ENCODE results near the gene FHL5.

The FHL5 gene, protein sequence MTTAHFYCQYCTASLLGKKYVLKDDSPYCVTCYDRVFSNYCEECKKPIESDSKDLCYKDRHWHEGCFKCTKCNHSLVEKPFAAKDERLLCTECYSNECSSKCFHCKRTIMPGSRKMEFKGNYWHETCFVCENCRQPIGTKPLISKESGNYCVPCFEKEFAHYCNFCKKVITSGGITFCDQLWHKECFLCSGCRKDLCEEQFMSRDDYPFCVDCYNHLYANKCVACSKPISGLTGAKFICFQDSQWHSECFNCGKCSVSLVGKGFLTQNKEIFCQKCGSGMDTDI

DNA sequence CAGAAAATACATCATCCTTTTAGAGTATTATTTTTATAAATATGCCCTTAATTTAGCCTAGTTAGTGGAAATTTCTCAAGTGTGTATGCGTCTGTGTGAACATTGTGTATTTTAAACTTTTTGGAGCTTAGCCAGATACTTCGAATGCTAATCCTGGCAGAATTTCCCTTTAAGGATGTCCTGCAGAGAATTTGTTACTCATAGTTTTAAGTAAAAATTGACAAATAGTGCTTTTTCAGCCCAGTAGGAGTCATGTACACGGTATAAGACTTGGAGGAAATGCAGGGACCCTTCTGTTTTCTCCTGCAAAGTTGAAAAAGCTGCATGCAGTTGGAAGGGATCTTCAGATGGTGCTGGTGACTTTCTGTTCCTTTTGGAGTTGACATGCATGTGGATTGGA lies at the start of gene FHL5:
TSS of gene FHL5 (plus strand) at position 243 of the 400 bp plus-strand sequence. CDS start 40,486 bp downstream, outside the sequence.
- TF ChIP-seq, protein P1, sequence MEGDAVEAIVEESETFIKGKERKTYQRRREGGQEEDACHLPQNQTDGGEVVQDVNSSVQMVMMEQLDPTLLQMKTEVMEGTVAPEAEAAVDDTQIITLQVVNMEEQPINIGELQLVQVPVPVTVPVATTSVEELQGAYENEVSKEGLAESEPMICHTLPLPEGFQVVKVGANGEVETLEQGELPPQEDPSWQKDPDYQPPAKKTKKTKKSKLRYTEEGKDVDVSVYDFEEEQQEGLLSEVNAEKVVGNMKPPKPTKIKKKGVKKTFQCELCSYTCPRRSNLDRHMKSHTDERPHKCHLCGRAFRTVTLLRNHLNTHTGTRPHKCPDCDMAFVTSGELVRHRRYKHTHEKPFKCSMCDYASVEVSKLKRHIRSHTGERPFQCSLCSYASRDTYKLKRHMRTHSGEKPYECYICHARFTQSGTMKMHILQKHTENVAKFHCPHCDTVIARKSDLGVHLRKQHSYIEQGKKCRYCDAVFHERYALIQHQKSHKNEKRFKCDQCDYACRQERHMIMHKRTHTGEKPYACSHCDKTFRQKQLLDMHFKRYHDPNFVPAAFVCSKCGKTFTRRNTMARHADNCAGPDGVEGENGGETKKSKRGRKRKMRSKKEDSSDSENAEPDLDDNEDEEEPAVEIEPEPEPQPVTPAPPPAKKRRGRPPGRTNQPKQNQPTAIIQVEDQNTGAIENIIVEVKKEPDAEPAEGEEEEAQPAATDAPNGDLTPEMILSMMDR (IDR thresholded peaks at IDR 0.05; ENCODE audit: control insufficient read depth, extremely low read depth, insufficient read depth) = no peak
- no peak for DNase-seq (ENCODE audit: low read depth)
- no peak within 1 kb of the TSS for H3K4me3 ChIP-seq (ENCODE audit: low read depth, low read length)

DNA sequence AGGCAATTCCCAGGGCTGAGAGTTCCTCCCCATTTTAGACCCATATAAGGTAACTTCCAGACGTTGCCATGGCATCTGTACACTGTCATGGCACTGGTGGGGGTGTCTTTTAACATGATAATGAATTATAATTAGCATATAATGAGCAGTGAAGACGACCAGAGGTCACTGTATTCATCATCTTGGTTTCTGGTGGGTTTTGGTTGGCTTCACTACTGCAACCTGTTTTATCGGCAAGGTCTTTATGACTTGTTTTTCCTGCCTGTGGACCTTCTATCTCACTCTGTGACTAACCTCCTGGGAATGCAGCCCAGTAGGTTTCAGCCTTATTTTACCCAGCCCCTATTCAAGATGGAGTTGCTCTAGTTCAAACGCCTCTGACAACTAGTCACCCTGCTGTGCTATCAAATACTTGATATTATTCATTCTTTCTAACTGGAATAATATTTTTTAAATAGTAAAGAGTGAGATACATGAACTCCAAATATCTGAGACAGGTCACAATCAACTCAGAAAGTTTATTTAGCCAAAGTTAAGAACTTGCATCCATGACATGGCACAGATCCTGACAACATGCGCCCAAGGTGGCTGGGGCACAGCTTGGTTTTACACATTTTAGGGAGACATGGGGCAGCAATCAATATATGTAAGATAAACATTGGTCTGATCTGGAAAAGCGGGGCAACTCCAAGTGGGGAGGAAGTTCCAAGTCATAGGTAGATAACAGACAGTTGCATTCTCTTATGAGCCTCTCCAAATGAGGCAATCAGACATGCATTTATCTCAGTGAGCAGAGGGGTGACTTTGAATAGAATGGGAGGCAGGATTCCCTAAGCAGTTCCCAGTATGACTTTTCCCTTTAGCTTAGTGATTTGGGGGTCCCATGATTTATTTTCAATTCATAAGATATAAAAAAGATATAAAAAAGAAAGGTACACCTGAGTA lies 42.5 kb upstream of the FHL5 start:
- H3K4me3 ChIP-seq (ENCODE audit: low read depth, low read length) = peak overlapping the region; percentile 79
- no peak for DNase-seq (ENCODE audit: low read depth)
- TF ChIP-seq, protein P1 (IDR thresholded peaks at IDR 0.05; ENCODE audit: control insufficient read depth, extremely low read depth, insufficient read depth) = no peak

DNA sequence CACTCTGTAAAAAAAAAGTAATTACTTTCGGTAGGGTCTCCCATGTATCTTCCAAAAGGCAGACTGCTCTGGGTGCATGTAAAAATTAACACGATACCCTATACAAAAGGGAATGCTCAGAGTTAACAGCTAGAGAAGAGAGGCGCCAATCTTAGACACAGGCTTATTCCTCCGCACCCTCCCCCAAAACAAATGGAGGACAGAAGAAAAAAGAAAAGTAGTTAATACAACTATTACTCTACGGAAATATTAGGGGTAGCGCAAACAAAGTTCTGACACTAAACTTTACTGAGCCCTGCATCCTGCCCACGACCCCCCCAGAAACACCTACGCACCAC lies 41.7 kb upstream of the FHL5 start:
- H3K4me3 ChIP-seq (ENCODE audit: low read depth, low read length) = peak overlapping the region; percentile 79
- TF ChIP-seq, protein P1 (IDR thresholded peaks at IDR 0.05; ENCODE audit: control insufficient read depth, extremely low read depth, insufficient read depth) = no peak
- no peak for DNase-seq (ENCODE audit: low read depth)

DNA sequence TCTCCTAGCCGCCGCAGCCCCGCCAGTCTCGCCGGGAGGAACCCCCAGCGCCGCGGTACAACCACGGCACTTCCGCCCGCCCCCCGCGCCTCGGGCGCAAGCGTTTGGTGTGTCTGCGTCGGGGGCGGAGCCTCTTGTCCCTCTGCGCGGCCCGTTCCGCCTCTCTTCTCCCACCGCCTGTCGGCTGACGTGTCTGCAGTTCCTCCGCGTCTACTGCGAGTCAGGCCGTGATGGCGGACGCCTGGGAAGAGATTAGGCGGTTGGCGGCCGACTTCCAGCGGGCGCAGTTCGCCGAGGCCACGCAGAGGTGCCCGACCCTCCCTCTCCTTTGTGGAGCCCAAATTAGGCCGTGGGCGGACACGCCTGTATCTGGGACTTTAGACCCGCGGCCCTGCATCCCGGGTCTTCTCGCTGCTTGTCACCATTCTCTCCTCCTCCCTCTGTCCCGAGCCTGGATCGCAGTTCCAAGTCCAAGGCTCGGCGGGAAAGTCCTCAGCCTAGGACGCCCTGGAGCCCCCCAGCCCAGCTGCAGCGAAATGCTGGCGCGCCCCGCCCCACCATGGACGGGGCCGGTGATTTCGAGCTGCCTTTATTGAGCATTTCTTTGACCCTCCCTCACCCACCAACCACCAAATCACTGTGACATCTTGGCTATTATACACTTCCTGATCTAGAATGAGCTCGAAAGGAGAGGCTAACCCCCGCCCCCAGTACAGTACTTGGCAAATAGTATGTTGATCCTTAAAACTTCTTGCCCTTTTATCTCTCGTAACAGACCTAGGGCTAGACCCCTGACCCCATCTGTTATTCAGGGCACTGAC lies 41.1 kb upstream of the FHL5 start, which contains the start of gene UFL1:
TSS of gene UFL1 (plus strand) at position 163 of the 821 bp plus-strand sequence. CDS start at position 231, 68 bp downstream.
- H3K4me3 ChIP-seq (ENCODE audit: low read depth, low read length) = peak within 1 kb of the TSS; percentile 79
- TF ChIP-seq, protein P1 (IDR thresholded peaks at IDR 0.05; ENCODE audit: control insufficient read depth, extremely low read depth, insufficient read depth) = 0 out of 2 replicates have a peak, but pooled peaks have one; percentile 17
- DNase-seq (ENCODE audit: low read depth) = peak; percentile 62

DNA sequence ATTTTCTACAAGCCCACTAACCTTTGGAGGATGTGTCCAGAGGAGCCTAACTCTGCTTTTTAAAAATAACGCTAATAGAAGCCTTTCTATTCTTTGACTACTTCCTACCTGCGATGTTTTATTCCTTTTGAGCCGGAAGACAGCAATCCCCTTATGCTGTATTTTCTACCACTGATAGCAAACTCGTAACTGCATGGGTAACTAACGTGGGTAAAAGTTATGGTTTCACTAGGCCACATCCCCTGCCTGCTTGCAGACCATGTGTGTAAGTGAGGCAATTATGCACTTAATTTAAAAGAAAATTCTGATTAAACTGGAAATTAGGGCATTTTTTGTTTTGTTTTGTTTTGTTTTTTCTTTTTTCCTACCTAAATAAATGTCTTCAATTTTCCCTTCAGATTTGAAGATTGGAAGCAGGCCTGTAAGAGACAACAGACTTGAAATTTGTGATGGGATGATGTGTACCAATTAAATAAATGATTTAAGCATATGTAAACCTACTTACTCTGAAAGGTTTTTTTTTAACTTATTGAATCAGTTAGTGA lies 40.4 kb upstream of the FHL5 start:
- TF ChIP-seq, protein P1 (IDR thresholded peaks at IDR 0.05; ENCODE audit: control insufficient read depth, extremely low read depth, insufficient read depth) = no peak
- DNase-seq (ENCODE audit: low read depth) = no peak
- peak overlapping the region; percentile 79 for H3K4me3 ChIP-seq (ENCODE audit: low read depth, low read length)

DNA sequence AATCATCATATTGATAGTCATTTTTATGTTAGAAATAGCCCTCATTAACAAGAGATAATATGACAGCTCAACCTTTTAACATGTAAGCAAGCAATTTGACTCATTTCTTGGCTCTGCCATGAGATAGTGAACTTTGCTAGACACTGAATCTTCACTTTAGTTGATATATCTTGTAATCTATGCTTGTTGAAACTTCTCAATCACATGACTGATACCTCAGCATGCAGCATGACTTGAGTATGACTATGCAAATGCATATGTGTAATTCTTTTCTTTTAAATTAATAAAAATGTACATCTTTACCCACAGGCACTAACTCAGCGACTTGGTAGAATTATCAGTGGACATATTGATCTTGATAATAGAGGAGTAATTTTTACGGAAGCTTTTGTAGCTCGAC lies 34.7 kb upstream of the FHL5 start:
- H3K4me3 ChIP-seq (ENCODE audit: low read depth, low read length) = no peak overlapping the region
- TF ChIP-seq, protein P1 (IDR thresholded peaks at IDR 0.05; ENCODE audit: control insufficient read depth, extremely low read depth, insufficient read depth) = no peak
- no peak for DNase-seq (ENCODE audit: low read depth)
